Right lobe of liver (tissue), 4 donors: ENCODE measurements around the gene OR1N1.
A peak's percentile ranks its signal among the peaks of the same experiment; 100 is the strongest.

Experiments
- POLR2A ChIP-seq: fragments of 450-650 bp; IDR thresholded peaks from one replicate; pipeline ENCODE4 v1.6.1; 2017; ENCODE audit warnings: antibody characterized with exemption, mild to moderate bottlenecking
- TF ChIP-seq, protein P1 (sequence below), 4 donors: fragments of 200-600 bp in 3 of 4; fragments of 450-650 bp in 1 of 4; IDR thresholded peaks; one replicate each; pipeline versions ENCODE4 v1.5.1 to v1.8.0; 2016 to 2022; ENCODE audit warnings: antibody characterized with exemption in 4 of 4, mild to moderate bottlenecking in 2 of 4
- donor health status: DM: no; HTN: no; CAD: no.
- donor health status: DM: no; HTN: no; CAD: no.
- donor health status: DM: no; HTN: yes; CAD: no.

GRCh38 chr9:122498883-122499288, 28.2 kb downstream of the OR1N1 start:
- TF ChIP-seq, protein P1, sequence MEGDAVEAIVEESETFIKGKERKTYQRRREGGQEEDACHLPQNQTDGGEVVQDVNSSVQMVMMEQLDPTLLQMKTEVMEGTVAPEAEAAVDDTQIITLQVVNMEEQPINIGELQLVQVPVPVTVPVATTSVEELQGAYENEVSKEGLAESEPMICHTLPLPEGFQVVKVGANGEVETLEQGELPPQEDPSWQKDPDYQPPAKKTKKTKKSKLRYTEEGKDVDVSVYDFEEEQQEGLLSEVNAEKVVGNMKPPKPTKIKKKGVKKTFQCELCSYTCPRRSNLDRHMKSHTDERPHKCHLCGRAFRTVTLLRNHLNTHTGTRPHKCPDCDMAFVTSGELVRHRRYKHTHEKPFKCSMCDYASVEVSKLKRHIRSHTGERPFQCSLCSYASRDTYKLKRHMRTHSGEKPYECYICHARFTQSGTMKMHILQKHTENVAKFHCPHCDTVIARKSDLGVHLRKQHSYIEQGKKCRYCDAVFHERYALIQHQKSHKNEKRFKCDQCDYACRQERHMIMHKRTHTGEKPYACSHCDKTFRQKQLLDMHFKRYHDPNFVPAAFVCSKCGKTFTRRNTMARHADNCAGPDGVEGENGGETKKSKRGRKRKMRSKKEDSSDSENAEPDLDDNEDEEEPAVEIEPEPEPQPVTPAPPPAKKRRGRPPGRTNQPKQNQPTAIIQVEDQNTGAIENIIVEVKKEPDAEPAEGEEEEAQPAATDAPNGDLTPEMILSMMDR (IDR thresholded peaks at IDR 0.05), result peak; percentile 30 to 72 (median 58)
- TF ChIP-seq POLR2A, result no peak
